ENCODE measurements around the gene SPDYE2. TPM values are rescaled to one million over a fixed set of nuclear protein-coding genes. Genes with fewer than 3 reads are reported as not detected.
"Not testable (repeated sequence)": the region's sequence is repeated elsewhere in the genome, so short reads cannot be mapped to it uniquely, and the experiment has no call there.

The SPDYE2 gene, protein sequence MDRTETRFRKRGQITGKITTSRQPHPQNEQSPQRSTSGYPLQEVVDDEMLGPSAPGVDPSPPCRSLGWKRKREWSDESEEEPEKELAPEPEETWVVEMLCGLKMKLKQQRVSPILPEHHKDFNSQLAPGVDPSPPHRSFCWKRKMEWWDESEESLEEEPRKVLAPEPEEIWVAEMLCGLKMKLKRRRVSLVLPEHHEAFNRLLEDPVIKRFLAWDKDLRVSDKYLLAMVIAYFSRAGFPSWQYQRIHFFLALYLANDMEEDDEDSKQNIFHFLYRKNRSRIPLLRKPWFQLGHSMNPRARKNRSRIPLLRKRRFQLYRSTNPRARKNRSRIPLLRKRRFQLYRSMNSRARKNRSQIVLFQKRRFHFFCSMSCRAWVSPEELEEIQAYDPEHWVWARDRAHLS
- not detected in 2 replicates for total RNA-seq

DNA sequence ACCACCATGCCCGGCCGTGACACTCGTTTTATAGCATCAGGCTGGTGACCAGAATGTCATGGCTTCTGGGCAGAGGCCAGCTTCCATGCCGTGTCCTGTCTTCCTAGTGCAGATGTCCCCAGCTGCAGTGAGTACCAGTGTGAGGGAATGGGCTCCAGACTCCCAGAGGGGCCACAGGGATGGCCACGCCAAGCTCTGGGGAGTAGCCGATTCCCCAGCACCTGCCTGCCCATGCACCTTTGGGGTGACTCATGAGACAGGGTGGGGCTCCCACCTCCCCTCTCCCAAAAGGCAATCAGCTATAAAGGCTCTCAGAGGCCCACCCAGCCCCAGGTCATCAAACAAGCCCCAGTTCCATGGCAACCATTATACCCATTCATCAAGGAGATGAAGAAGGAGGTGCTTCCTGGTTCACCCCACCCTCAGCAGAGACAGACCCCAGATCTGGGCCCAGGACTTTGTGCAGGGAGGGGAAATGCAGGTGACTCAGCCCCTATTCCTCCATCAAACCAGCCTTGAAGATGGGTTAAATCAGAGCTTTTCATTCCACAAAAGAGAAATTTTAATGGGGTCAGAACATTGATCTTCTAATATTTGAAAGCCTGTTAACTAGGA, at the start of gene SPDYE2:
Gene SPDYE2 (plus strand): TSS at position 419 of the 615 bp plus-strand sequence. CDS start 2,030 bp downstream, outside the sequence.
- not testable (repeated sequence) for DNase-seq (ENCODE audit: extremely low read depth, low read depth, low spot score)

DNA sequence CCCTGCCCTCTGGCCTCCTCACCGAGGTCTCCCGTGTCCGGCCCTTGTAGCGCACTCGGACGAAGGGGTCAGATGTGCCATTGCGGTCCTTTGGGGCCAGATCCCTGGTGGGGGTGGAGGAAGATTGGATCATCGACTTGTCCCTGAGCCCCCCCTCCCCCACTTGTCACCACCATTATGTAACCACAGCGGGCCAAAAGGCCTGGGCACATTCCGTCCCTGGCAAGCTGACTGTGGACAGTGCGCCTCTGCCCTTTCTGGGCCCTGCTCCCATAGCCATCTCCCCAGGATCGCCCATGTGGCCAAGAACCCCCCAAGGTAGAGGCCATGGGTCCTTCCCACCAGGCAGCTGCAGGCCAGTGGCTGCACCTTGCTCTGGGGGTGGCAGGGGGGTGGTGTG, 47.9 kb upstream of the SPDYE2 start:
- DNase-seq (ENCODE audit: extremely low read depth, low read depth, low spot score), result not testable (repeated sequence)

DNA sequence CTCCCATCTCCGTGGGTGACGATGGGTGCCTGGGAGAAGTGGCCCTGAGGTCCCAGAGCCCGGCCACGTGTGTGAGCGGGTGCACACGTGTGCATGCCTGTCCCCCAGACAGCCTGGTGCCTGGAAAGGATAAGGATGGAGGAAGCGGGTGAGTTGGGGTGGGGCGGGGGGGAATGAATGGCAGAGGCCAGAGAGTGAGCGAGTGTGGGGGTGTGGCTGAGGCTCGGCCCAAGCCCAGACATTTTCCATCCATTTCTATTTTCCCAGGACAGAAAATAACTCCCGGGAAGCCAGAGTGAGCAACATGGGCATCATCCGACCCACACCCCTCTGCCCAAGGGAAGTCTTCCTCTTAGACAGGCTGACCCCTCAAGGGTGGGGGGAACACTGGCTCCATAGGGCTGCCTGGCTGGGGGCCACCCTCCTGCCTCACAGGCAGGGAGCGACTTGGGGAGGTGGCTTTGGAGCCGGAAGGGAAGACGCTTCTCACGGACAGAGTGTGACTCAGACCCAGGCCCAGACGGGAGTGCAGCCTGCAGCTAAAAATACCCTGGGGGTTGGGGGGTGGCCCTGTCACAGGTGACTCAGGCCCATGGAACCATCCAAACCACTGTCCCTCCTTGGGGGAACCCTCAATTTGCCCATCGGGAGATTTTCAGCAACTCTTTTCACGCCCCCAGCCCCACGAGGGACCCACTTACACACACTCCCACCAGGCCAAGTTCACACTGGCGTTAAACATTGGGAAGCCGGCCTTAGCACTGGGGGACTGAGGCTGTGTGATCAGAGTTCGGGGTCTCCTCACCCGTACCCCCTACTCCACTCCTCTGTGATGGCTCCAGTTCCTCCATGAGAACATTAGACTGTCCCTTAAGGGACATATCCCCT, 45.5 kb upstream of the SPDYE2 start:
- not testable (repeated sequence) for DNase-seq (ENCODE audit: extremely low read depth, low read depth, low spot score)

DNA sequence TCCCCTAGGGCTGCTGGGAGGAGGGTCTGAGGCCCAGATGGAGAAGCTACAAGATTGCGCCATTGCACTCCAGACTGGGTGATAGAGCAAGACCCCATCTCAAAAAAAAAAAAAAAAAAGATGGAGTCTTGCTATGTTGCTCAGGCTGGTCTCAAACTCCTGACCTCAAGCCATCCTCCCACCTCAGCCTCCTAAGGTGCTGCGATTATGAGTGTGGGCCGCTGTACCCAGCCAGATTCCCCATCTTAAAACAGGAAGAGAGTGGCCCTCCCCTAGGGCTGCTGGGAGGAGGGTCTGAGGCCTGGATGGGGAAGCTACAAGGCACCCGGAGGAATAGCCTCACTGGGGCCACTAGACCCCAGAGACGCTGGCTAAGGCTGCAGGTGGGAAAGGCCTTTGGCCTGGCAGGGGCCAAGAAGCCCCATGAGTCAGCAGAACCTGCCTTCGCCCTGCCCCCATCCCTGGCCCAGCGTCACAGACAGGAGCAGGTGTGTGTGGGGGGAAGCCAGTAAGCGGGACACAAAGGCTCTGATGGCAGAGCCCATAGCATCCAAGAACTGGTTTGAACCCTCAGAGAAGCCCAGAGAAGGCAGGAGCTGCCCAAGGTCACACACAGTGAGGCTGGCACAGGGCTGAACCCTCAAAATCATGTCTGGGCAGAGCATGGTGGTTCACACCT, 43.5 kb upstream of the SPDYE2 start:
- not testable (repeated sequence) for DNase-seq (ENCODE audit: extremely low read depth, low read depth, low spot score)

DNA sequence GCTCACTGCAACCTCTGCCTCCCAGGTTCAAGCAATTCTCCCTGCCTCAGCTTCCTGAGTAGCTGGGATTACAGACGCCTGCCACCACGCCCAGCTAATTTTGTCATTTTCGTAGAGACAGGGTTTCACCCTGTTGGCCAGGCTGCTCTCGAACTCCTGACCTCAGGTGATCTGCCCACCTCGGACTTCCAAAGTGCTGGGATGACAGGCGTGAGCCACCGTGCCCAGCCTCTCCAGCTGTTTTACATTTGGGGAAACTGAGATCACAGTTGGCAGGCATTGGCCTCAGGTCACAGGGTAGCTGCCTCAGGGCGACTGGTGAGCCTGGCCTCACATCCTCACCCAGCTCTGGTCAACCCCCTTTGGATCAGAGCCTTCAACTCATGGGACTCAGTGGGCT, 40.5 kb upstream of the SPDYE2 start:
- DNase-seq (ENCODE audit: extremely low read depth, low read depth, low spot score), result not testable (repeated sequence)

DNA sequence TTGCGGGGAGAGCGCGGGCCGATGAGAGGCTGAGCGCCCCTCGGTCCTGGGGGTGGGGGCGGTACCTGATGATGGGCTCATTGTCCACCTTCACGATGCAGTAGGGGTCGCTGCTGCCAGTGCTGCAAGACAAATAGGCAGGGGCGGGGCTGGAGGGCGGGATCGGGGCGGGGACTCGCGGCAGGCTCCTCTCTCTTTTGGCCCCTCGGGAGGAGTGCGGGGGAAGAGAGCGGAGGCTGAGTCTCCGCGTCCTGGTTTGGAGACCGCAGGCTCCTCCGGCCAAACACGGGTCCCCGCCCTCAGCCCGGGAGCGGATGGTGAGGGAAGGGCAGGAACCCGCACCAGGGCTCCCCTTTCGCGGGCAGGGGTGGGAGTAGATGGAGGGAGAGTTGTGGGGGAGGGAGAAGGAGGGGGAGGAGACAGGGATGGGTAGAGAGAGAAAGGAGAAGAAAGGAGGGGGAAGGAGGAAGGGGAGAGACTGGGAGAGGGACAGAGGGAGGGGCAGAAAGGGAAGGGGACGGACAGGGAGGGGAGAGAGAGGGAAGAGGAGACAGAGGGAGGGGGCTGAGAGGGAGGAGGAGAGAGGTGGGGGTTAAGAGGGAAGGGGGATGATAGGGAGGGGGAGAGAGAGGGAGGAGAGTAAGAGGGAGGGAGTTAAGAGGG, 39.0 kb upstream of the SPDYE2 start:
- DNase-seq (ENCODE audit: extremely low read depth, low read depth, low spot score), result not testable (repeated sequence)

DNA sequence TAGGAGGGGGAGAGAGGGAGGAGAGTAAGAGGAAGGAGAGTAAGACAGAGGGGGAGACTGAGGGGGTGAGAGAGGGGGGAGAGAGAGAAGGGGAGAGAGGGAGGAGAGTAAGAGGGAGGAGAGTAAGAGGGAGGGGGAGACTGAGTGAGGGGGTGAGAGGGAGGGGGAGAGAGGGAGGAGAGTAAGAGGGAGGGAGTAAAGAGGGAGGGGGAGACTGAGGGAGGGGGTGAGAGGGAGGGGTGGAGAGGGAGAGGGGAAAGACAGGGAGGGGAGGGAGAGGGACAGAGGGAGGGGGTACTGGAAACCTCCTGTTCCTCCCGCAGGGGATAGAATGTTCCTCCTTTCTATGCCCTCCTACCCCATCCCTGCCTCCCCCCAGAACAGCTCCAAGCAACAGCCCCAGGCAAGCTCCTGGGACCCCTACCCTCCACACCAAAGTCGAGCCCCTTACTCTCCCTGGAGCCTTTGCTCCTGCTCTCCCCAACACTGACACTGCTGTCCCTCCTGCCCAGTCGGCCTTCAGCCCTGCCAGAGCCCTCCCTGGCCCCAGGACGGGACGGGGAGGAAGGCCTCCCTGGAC, 38.3 kb upstream of the SPDYE2 start:
- DNase-seq (ENCODE audit: extremely low read depth, low read depth, low spot score), result peak; percentile 9

DNA sequence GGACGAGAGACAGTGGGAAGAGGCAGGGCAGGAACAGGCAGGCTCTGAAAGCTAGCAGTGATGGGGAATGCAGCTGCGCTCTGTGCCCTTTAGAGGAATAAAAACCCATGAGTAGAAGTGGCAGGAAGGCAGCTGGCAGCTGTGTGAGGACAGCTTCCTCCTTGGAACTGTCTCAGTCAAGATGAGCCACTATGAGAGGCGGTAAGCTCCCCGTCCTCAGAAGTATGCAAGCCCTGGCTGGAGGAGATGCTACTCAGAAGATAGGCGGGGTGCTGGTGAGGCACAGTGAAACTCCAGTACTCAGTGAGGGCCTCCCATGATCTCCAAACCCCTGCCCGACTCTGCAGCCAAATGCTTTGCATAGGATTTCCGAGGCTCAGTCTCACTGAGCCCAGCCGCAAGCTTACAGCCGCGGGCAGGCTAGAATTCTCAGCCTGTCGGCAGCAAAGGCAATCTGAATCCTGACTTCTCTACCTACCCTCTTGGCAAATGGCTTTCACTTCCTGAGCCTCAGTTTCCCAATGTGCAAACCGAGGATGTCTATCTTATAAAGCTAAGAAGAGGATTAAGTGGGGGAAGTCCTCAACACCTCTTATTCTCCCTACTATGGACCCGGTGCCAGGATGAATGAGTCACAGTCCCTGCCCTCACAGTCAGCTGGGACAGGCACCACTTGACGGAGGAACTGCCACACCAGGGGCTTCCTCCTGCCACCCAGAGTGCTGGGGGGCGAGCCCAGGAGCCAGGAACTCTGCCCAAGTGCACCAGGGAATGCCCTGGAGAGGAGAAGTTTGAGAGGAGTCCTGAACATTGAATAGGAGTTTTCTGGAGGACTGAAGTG, 35.9 kb upstream of the SPDYE2 start:
- not testable (repeated sequence) for DNase-seq (ENCODE audit: extremely low read depth, low read depth, low spot score)

DNA sequence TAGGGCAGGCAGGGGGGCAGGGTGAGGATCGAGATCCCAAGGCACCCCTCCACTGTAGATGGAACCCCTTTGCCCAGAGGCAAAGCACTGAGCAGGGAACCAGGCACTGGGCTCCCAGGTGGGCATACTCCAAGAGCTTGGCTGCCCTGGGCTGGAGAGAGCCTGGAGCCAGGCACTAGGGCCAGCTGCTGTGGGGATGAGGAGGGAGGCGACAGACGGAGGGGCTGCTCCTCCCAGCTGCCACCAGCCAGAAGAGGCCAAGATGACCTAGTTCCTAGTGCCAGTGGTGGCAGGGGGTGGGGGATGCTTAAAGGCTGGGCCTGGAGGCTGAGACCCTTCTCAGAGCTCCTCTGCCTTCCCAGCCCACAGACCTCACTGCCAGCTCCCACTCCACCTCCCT, 35.1 kb upstream of the SPDYE2 start:
- DNase-seq (ENCODE audit: extremely low read depth, low read depth, low spot score), result not testable (repeated sequence)

DNA sequence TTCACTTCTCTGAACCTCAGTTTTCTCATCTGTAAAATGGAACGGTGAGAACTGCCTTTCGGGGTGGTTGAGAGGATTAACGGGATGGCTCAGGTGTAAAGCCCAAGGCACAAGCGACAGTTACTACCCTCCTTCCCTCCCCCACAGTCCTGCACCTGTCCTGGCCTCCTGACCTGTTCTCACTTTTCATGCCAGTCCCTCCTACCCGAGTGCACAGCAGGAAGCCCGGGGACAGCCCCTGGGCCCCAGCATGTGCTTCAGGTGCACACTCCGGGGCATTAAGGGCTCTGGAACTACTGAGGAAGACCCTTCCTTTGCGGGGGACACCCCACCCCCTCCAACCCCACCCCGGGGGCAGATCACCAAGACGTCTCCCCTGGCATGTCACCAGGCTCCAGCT, 34.1 kb upstream of the SPDYE2 start:
- DNase-seq (ENCODE audit: extremely low read depth, low read depth, low spot score), result not testable (repeated sequence)

DNA sequence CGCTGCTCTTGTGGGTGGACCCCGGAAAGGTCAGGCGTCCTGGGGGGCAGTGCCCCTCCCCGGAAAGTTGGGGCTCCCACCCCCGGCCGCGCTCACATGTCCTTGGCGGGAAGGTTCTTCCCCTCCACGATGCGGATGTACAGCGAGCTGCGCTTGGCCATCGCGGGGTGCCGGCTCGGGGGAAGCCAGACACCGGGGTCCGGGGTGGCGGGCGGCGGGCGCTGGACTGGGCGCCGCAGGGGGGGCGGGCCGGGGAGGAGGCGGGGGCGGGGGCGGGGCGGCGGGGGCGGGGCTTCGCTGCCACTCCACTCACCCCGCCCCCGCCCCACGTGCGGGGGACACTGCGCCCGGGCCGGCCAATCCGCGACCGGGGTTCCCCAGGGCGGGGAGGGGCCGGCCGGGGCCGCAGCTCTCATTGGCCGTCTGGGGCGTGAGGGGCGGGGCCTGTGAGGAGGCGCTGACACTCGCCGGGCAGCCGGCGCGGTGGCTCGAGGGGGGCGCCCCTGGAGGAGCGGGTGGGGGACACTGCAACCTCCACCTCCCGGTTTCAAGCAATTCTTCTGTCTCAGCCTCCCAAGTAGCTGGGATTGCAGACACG, 33.4 kb upstream of the SPDYE2 start, which contains the start of gene RASA4B:
Gene RASA4B (minus strand): TSS at position 228 of the 598 bp plus-strand sequence. CDS start 67 bp downstream, at position 161.
- not testable (repeated sequence) for DNase-seq (ENCODE audit: extremely low read depth, low read depth, low spot score)

DNA sequence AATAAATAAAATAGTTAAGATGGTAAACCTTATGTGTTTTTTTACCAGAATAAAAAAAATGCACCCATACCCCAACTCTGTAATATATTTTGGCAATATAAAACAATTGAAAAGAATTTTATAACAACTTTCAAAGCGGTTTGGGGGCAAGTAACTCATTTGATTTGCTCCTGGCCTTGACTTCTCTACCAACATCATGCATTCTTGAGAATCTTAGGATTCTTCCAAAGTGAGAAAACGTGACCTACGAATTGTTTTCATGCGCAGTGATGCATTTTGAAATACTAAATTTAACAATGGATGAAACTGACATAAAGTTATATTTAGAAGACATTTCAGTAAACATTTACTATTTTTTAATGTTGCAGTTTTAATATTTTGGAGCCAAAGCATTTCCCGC, 30.2 kb upstream of the SPDYE2 start:
- DNase-seq (ENCODE audit: extremely low read depth, low read depth, low spot score), result not testable (repeated sequence)

DNA sequence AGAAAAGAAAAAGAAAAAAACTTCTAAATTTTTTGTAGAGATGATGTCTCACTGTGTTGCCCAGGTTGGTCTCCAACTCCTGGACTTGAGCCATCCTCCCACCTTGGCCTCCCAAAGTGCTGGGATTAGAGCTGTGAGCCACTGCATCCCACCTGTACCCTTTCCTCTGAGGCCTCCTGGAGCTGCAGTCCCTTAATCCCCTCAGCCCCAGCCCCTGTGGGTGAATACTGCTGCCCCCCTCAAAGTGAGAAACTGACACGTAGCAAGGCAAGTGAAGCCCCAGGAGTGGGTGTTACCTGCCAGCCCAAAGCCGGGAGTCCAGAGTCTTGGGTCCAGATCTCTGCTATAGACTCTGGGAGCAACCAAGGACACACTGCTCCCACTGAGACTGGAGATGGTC, 26.2 kb upstream of the SPDYE2 start:
- DNase-seq (ENCODE audit: extremely low read depth, low read depth, low spot score), result not testable (repeated sequence)

DNA sequence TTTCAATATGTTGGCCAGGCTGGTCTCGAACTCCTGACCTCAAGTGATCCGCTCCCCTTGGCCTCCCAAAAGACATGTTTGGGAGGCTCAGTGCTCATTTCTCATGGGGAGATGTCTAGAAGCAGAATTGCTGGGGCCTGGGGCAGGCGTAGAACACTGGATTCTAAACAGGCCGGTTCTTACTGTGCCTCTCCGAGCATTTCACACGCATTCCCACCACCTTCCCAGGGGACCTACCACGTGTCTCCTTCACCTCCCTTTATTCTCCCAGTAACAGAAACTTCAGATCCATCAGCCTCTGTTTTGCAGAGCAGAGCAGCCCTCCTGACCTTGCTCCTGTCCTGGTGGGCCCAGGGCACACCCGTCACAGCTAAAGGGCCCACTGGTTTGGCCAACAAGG, 23.8 kb upstream of the SPDYE2 start:
- not testable (repeated sequence) for DNase-seq (ENCODE audit: extremely low read depth, low read depth, low spot score)

DNA sequence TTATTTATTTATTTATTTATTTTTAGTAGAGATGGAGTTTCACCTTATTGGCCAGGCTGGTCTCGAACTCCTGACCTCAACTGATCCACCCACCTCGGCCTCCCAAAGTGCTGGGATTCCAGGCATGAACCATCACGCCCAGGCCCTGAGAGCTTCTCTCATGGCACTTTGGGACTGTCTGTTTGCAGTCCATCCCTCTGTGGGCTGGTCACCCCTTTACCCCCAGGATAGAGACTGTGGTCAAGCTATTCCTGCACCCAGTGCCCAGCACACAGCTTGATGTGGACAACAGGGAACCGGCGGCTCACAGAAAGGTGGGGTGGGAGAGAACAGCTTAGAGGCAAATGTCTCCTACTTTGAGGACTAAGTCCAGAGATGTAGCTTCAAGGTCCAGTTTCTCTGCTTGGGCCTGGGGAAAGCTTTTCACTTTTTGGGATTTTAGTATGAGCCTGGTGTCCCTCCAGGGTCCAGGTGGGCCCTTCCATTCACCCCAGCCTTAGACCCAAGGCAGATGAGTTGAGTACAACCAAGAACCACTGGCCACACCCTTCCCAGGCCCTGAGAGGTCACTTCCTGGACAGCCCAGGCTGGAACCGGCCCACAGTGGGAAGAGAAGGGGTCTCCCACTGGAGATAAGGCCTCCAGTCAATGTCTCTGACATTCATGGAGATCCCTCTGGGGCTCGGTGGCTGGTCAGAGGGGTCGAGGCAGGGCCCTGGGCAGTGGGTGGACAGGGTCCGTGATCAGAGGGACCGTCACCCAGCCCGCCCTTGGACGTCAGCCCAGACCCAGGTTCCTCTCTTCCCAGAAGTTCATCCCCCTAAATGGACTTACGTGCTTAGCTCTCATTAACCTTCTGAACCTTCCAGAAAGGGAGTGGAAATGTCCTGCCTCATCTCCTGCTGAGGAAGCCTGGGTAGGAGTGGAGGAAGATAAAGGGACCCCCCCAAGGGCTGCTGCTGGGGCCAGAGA, 22.9 kb upstream of the SPDYE2 start:
- not testable (repeated sequence) for DNase-seq (ENCODE audit: extremely low read depth, low read depth, low spot score)

DNA sequence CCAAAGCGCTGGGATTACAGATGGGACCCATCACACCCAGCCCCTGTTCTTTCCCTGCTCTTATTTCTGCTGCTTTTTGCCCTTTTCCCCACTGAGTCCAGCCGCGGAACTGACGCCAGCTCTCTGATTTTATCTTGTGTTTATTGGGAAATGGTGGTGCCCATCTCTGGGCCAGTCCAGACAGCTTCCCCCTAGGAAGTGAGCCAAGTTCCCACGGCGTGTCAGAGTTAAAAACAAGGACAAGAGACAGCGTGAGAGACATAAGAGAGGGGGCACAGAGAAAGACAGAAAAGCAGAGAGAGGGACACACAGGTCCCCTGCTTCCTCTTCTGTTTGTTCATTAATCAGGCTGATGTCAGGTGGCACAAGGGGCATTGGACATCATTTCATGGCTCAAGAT, 19.4 kb upstream of the SPDYE2 start:
- DNase-seq (ENCODE audit: extremely low read depth, low read depth, low spot score), result not testable (repeated sequence)

DNA sequence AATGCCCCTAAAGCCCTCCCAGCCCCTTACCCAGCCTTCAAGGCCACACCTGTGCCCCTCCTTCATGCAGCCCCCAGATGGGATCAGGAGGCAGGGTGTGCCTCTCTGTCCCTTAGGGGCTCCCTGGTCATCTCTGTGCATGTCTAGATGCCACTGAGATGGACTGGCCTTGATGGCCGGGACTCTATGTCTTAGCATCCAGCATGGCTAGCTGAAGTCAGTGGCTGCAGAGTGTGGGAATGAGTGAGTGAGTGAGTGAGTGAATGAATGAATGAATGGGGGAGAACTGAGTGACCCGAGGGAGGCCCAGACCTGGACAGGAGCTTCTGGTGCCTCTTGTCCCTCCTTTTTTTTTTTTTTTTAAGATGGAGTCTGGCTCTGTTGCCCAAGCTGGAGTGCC, 18.9 kb upstream of the SPDYE2 start:
- DNase-seq (ENCODE audit: extremely low read depth, low read depth, low spot score), result not testable (repeated sequence)

Data from glomerular endothelial cell (primary cell).